Measurements from ENCODE around the gene PARD6B.
"Not testable (repeated sequence)": the region's sequence is repeated elsewhere in the genome, so short reads cannot be mapped to it uniquely, and the experiment has no call there.

The PARD6B gene

DNA sequence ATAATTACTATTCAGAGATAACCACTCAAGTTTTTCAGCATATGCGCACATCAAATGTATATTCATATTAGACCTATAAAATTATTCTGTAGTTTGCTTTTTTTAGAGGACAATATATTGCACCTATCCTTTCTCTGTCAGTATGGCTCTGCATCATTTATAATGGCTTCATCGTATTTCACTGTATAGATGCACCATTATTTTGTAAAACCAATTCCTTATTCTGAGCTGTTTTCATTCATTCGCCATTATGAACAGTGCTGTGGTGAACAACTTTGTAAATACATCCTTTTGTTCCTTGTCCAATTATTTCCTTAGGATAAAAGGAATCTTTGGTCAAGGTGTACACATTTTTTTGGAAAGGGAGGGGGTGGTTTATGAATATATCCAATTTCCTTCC lies 34.3 kb downstream of the PARD6B start:
- Histone ChIP-seq H3K36me3 (no peaks in the 10 kb centered on the region), H3K9me3 (ENCODE audit: severe bottlenecking) (no peaks in the 10 kb centered on the region), H3K27me3 (ENCODE audit: insufficient read depth, low read depth, severe bottlenecking) (no peaks in the 10 kb centered on the region), H3K27ac (no peak overlapping the region), H3K4me3 (ENCODE audit: low read depth, low read length) (no peak overlapping the region)
- TF ChIP-seq, protein P1, sequence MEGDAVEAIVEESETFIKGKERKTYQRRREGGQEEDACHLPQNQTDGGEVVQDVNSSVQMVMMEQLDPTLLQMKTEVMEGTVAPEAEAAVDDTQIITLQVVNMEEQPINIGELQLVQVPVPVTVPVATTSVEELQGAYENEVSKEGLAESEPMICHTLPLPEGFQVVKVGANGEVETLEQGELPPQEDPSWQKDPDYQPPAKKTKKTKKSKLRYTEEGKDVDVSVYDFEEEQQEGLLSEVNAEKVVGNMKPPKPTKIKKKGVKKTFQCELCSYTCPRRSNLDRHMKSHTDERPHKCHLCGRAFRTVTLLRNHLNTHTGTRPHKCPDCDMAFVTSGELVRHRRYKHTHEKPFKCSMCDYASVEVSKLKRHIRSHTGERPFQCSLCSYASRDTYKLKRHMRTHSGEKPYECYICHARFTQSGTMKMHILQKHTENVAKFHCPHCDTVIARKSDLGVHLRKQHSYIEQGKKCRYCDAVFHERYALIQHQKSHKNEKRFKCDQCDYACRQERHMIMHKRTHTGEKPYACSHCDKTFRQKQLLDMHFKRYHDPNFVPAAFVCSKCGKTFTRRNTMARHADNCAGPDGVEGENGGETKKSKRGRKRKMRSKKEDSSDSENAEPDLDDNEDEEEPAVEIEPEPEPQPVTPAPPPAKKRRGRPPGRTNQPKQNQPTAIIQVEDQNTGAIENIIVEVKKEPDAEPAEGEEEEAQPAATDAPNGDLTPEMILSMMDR (IDR thresholded peaks at IDR 0.05; ENCODE audit: low read depth, low read length) = no peak
- DNase-seq = no peak

DNA sequence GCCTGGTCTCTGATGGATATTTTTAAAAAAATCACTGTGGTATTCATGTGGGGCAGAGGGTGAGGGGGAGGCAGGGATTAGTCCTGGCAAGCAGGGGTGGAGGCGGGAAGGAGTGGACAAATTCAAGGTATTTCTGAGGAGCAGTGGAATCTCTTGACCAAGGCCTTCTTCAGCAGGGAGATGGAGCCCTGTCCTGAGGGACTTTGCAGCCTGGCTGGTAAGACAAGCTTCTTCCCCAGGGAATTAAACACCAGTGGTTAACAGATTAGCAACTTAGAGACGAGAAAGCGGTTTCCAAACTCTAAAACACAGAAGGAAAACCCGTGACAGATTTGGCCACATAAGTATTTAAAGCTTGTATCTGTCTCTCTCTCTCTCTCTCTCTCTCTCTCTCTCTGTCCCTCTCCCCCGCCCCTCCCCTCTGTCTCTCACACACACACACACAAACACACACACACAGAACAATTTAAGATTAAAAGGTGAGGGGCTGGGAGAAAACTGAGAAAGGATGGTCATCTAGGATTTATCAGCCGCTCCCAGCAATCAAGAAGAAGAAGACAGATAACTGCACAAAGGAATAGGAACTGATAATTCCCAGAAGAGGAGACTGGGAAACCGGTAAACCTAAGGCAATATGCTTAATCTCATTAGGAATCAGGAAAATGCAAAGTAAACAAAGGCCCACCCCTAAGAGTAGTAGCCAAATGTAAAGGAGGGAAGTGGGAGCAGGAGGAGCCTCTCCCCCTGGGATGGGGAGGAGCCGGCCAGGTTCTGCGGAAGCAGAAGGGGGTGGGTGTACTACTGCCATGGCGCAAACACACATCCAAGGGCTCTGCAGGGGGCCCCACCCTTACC lies 35.8 kb downstream of the PARD6B start:
- not testable (repeated sequence) for H3K27me3 ChIP-seq (ENCODE audit: insufficient read depth, low read depth, severe bottlenecking); H3K9me3 ChIP-seq (ENCODE audit: severe bottlenecking); H3K36me3 ChIP-seq
- Histone ChIP-seq H3K27ac (peak overlapping the region; percentile 82), H3K4me3 (ENCODE audit: low read depth, low read length) (peak overlapping the region; percentile 28)
- peak; percentile 36 for DNase-seq

DNA sequence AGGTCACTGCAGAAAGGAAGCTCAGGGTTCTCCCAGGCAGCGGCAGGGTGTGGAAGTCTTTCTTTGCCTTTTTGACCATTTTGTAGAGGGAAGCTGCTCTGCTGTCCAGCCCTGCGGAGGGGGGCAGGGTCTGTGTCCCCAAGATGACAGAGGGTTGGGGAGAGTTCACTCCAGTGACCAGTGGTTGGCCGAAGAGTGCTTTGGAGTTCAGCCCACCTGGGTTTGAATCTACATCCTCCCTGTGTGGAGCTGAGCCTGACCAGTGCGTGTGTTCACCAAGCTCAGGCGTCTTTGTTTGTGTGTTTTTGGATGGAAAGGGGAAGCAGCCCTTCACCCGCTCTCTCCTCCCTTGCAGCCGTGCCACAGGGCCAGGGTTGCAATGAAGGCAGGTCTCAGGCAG lies 37.6 kb downstream of the PARD6B start:
- not testable (repeated sequence) for H3K9me3 ChIP-seq (ENCODE audit: severe bottlenecking); H3K4me3 ChIP-seq (ENCODE audit: low read depth, low read length); DNase-seq; H3K27me3 ChIP-seq (ENCODE audit: insufficient read depth, low read depth, severe bottlenecking); H3K27ac ChIP-seq; H3K36me3 ChIP-seq
- TF ChIP-seq, protein P1 (IDR thresholded peaks at IDR 0.05; ENCODE audit: low read depth, low read length) = peak; percentile 4; the same call in 1 of the 2 replicates

DNA sequence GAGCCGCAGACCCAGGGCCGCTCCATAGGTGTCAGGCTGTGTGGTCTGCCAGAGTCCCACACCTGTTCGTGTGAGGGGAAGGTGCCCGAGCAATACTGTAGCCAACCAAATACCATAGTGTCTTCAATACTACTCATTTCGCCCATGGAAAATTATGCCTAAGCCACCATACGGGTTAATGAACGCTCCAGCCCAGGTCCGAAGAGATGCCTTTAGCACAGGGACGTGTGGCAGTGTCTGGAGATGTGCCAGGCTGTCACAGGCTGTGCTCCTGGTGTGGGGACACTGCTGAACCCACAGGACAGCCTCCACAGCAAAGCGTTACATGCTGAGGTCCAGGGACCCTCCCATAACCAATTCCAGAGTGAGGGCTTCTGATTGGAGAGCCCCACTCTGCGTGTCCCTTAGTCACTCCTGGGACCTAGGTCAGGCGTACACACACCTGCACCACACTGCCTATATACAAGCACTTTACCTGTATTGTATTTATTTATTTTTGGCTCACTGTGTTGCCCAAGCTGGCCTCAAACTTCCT lies 38.2 kb downstream of the PARD6B start:
- not testable (repeated sequence) for H3K27ac ChIP-seq; H3K4me3 ChIP-seq (ENCODE audit: low read depth, low read length); DNase-seq; H3K36me3 ChIP-seq; H3K27me3 ChIP-seq (ENCODE audit: insufficient read depth, low read depth, severe bottlenecking); H3K9me3 ChIP-seq (ENCODE audit: severe bottlenecking)

DNA sequence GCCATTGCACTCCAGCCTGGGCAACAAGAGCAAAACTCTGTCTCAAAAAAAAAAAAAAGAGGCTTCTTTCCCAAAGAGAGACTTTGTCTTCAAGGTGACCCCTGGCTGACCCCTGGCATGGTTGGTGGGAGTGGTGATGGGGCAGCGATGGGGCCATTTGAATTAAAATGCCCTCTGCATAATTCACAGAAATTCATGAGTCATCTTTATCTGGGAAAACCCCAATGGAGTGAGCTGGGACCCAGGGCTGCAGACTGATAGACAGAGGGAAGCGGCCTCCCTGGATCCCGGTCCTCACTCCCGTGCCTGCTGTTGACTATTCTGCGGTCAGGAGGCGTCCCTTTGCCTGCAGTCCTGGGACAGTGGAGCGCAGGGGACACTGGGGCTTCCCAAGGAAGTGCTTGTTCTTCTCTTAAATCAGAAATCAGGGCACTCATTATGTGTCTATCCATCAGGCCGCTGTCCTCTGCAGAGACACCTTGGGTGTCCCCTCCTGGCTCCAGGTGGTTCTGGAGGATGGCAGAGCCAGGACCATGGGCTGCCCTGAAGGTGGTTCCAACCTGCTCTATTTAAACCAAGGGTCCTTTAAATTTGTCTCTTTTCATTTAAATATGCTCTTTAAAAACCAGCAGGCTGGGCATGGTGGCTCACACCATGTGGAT lies 40.2 kb downstream of the PARD6B start:
- not testable (repeated sequence) for H3K27ac ChIP-seq; H3K27me3 ChIP-seq (ENCODE audit: insufficient read depth, low read depth, severe bottlenecking); H3K9me3 ChIP-seq (ENCODE audit: severe bottlenecking); H3K36me3 ChIP-seq; H3K4me3 ChIP-seq (ENCODE audit: low read depth, low read length); DNase-seq

DNA sequence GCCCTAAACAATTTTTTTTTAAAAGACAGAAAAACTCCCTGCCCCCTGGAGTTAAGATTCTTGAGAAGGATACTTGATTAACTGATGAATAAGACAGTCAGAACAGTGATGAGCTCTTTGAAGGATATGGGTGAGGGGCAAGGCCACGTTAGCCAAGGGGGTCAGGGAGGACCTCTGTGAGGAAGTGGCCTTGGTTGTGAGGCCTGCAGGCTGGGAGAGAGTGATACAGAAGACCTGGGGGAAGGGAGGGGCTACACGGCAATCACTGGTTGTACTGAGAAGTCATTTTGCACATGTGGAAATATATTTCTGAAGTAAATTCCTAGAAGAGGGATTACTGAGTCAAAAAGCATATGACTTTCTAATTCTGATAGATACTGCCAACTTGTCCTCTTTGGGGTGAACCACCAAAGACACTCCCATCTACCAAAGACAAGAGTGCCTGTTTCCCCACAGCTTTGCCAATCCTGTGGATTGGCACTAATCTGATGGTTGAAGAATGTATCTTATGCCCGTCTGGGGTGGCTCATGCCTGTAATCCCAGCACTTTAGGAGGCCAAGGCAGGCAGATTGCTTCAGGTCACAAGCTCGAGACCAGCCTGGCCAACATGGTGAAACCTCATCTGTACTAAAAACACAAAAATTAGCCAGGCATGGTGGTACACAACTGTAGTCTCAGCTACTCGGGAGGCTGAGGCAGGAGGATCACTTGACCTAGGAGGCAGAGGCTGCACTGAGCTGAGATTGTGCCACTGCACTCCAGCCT lies 41.2 kb downstream of the PARD6B start:
- no peaks in the 10 kb centered on the region for H3K27me3 ChIP-seq (ENCODE audit: insufficient read depth, low read depth, severe bottlenecking)
- TF ChIP-seq, protein P1 (IDR thresholded peaks at IDR 0.05; ENCODE audit: low read depth, low read length) = no peak
- H3K9me3 ChIP-seq (ENCODE audit: severe bottlenecking) = no peaks in the 10 kb centered on the region
- DNase-seq = no peak
- no peak overlapping the region for H3K4me3 ChIP-seq (ENCODE audit: low read depth, low read length)
- H3K36me3 ChIP-seq = no peaks in the 10 kb centered on the region
- H3K27ac ChIP-seq = no peak overlapping the region

DNA sequence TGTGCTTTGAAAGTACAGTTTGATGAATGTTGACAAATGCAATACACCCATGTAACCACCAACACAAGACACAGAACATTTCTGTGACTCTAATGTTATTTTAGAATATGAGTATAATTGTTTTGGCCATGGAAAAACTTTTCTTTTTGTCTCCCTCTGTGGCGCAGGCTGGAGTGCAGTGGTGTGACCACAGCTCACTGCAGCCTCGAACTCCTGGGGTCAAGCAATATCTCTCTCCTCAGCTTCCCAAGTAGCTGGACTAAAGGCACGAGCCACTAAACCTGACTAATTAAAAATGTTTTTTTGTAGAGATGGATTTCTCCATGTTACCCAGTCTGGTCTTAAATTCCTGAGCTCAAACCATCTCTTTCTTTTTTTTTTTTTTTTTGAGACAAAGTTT lies 43.1 kb downstream of the PARD6B start:
- TF ChIP-seq, protein P1 (IDR thresholded peaks at IDR 0.05; ENCODE audit: low read depth, low read length) = no peak
- H3K27me3 ChIP-seq (ENCODE audit: insufficient read depth, low read depth, severe bottlenecking) = no peaks in the 10 kb centered on the region
- no peaks in the 10 kb centered on the region for H3K36me3 ChIP-seq
- no peak overlapping the region for H3K4me3 ChIP-seq (ENCODE audit: low read depth, low read length)
- no peak overlapping the region for H3K27ac ChIP-seq
- no peak for DNase-seq
- H3K9me3 ChIP-seq (ENCODE audit: severe bottlenecking) = no peaks in the 10 kb centered on the region

Data from WERI-Rb-1 (cell line).